GM18508 (cell line): Measurements from ENCODE around the gene FARS2.
"Not testable (repeated sequence)": the region's sequence is repeated elsewhere in the genome, so short reads cannot be mapped to it uniquely, and the experiment has no call there.

ENCODE experiments used
- ATAC-seq: cut with Tn5 transposase; IDR thresholded peaks from one replicate; pipeline ENCODE4 v1.9.1; 2021; ENCODE audit warnings: moderate number of reproducible peaks; ENCODE audit not compliant: insufficient read depth, unreplicated experiment

FARS2 gene

GRCh38 chr6:5672581-5673011, 411.3 kb downstream of the FARS2 start:
- ATAC-seq = no peak

- ATAC-seq = no peak
These were observed 411.9 kb downstream of the FARS2 start for GRCh38 chr6:5673019-5673790.

- no peak for ATAC-seq
These were observed 412.8 kb downstream of the FARS2 start for GRCh38 chr6:5674141-5674540.

GRCh38 chr6:5674721-5675120, 413.4 kb downstream of the FARS2 start:
- ATAC-seq = no peak

- ATAC-seq = no peak
These were observed 415.4 kb downstream of the FARS2 start for GRCh38 chr6:5676701-5677100.

- no peak for ATAC-seq
These were observed 416.1 kb downstream of the FARS2 start for GRCh38 chr6:5677219-5678000.

GRCh38 chr6:5679270-5679669, 418.0 kb downstream of the FARS2 start:
- ATAC-seq = no peak

GRCh38 chr6:5679691-5680090, 418.4 kb downstream of the FARS2 start:
- ATAC-seq = no peak

GRCh38 chr6:5680095-5680494, 418.8 kb downstream of the FARS2 start:
- ATAC-seq = no peak

- ATAC-seq = no peak
These were observed 420.2 kb downstream of the FARS2 start for GRCh38 chr6:5681480-5681879.

GRCh38 chr6:5682530-5682929, 421.2 kb downstream of the FARS2 start:
- ATAC-seq = no peak

GRCh38 chr6:5683747-5684146, 422.4 kb downstream of the FARS2 start:
- not testable (repeated sequence) for ATAC-seq

GRCh38 chr6:5684320-5685053, 423.2 kb downstream of the FARS2 start:
- no peak for ATAC-seq

- ATAC-seq = no peak
These were observed 432.2 kb downstream of the FARS2 start for GRCh38 chr6:5693225-5694145.

- ATAC-seq = no peak
These were observed 434.2 kb downstream of the FARS2 start for GRCh38 chr6:5695260-5696245.

GRCh38 chr6:5697508-5697907, 436.2 kb downstream of the FARS2 start:
- no peak for ATAC-seq

- ATAC-seq = no peak
These were observed 437.0 kb downstream of the FARS2 start for GRCh38 chr6:5698318-5698717.

- not testable (repeated sequence) for ATAC-seq
These were observed 437.8 kb downstream of the FARS2 start for GRCh38 chr6:5699064-5699463.

GRCh38 chr6:5701174-5701573, 439.9 kb downstream of the FARS2 start:
- ATAC-seq = no peak
